Activated CD8-positive, alpha-beta T cell treated with anti-CD3 and anti-CD28 coated beads, Interleukin-2, amount 10 ng/mL, durations not matched to agents 7 days and 5 days (primary cell): ENCODE results near the gene SLC38A10. TPM values are rescaled to one million over a fixed set of nuclear protein-coding genes. Genes with fewer than 3 reads are reported as not detected.

Experiments used
- ATAC-seq: fragments of 150-1000 bp; cut with Tn5 transposase; one replicate; pipeline ENCODE4 v1.10.0; 2021; ENCODE audit warnings: moderate library complexity
- CTCF ChIA-PET: fragments of 350-600 bp; sonication (Branson Sonifier 250); formaldehyde crosslinking; loops from one replicate; lab custom pipeline; 2021; ENCODE audit warnings: antibody characterized with exemption; lab: Charles Lee
- POLR2A ChIA-PET: fragments of 350-600 bp; sonication (Branson Sonifier 250); formaldehyde crosslinking; loops from one replicate; lab custom pipeline; 2021; ENCODE audit warnings: antibody characterized with exemption; lab: Charles Lee
- DNase-seq: peaks from one replicate; pipeline ENCODE4 v3.0.0-alpha.2; 2020
- H3K27ac Mint-ChIP-seq: one replicate; pipeline ENCODE4 v1.8.0; 2021; ENCODE audit warnings: mild to moderate bottlenecking, mixed read lengths
- H3K27me3 Mint-ChIP-seq: one replicate; pipeline ENCODE4 v1.8.0; 2021; ENCODE audit warnings: low read depth, mixed read lengths
- H3K36me3 Mint-ChIP-seq: one replicate; pipeline ENCODE4 v1.8.0; 2021; ENCODE audit warnings: low read depth, mixed read lengths
- H3K4me1 Mint-ChIP-seq: one replicate; pipeline ENCODE4 v1.8.0; 2021; ENCODE audit warnings: low read depth, mixed read lengths
- H3K4me3 Mint-ChIP-seq: one replicate; pipeline ENCODE4 v1.8.0; 2021; ENCODE audit warnings: mild to moderate bottlenecking, mixed read lengths
- H3K9me3 Mint-ChIP-seq: one replicate; pipeline ENCODE4 v1.8.0; 2022; ENCODE audit warnings: mixed read lengths; ENCODE audit not compliant: insufficient read depth
- total RNA-seq, 2 experiments: library from RNA; stranded (reverse); gene quantifications; one replicate each; pipeline ENCODE4 v1.2.3, GENCODE V29; 2021

Gene SLC38A10
- total RNA-seq, 2 experiments from 2014 or later = 78.5 to 83.5 TPM

DNA sequence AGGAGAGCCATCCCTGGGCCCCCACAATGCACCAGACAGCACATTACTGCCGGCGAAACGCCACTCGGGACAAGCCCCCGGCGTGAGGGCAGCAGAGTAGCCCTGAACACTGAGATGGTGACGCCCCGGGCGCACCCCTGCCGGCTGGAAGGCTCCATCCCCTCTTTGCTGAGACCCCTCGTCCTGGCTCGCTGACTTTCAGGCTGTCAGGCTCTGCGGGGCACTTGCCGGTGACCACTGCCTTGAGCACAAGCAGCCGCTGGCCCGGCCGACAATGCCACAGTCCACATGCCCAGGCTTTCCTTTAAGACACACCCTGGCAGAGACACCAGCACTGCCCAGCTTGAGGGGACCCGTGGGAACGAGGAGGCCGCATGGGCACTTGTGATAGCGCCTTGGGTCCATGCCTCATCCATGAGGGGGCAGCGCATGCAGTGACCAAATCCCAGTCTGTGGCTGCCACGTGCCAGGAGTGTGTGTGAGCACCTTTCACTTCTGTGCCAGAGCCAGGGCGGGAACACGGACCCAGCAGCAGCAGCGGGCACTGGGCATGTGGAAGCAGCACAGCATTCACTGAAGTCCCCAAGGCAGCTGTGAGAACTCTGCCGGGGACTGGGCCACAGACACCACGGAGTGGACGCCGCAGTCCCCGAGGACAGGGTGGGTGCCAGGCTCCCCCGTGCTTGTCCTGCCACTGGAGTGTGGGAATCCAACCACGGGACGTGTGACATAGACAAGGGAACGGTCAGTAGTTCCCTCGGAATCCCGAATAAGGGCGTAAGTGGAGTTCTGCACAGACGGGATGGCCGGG is 31.5 kb downstream of the SLC38A10 start:
- H3K4me3 Mint-ChIP-seq = no peak overlapping the region
- H3K27ac Mint-ChIP-seq = no peak overlapping the region
- ChIA-PET POLR2A (no interaction called here), CTCF (no interaction called here)
- H3K4me1 Mint-ChIP-seq = no peaks in the 10 kb centered on the region
- DNase-seq = no peak
- H3K36me3 Mint-ChIP-seq = peaks cover 26% of the 10 kb centered on the region
- H3K9me3 Mint-ChIP-seq = no peaks in the 10 kb centered on the region
- ATAC-seq = no peak
- H3K27me3 Mint-ChIP-seq = no peaks in the 10 kb centered on the region

DNA sequence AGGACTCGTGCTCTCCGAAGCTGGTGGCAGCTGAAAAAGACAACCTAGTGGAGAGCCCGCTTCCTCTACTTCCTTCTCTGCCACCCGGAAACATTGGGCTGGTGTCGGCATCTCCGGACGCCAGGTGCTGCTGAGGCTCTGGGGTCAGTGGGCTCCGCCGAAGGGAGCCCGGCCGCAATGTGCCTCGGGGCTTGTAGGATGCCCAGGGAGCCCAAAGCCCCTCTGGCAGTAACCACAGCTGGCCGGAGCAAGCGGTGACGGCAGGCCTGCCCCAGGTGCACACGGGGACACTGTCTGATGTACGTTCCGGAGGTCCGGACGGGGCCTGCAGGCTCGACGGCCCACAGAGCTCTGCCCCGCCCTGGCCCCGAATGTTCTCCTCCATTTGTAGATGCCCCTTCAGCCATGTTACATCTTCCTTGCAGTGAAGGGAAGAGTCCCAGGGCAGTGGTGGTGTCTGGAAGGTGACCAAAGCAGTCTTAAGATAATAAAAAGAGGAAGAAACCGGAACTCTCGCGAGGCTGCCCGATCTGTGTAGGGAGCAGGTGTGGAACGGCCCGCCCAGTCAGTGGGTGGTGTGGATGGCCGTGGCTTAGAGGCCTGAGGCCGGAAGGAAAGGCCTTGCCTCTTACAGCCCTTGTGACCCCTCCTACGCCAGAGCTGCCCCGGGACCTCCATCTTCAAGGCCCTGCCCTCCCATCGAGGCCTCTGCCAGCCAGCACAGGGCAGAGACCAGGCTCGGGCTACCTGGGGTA is 33.3 kb downstream of the SLC38A10 start:
- Mint-ChIP-seq H3K27ac (no peak overlapping the region), H3K4me3 (no peak overlapping the region), H3K4me1 (no peaks in the 10 kb centered on the region), H3K9me3 (no peaks in the 10 kb centered on the region), H3K27me3 (no peaks in the 10 kb centered on the region), H3K36me3 (peaks cover 14% of the 10 kb centered on the region)
- CTCF ChIA-PET = interaction anchor here (0.9 kb wide), 1 partner anchor 322 kb away, joined by 3 read pairs; no protein-coding TSS in a partner anchor
- POLR2A ChIA-PET = no interaction called here
- no peak for DNase-seq
- no peak for ATAC-seq

DNA sequence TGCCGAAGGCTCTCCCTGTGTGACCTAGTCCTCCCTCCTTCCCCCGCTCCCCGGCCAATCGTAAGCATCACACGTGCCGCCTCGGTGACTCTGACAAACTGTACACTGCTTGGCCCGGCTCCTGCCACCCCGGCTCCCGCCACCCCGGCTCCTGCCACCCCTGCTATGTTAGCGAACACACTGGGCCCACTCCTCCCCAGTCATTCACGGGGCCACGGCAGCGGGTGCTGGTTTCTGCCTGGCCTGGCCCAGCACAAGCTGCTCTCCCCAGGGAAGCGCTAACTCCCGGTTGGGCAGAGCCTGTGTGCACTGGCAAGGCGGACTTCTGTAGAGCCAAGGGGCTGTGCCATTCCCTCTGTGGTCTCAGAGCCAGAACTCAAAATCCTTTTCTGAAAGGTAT is 34.0 kb downstream of the SLC38A10 start:
- no peaks in the 10 kb centered on the region for H3K9me3 Mint-ChIP-seq
- H3K4me1 Mint-ChIP-seq = no peaks in the 10 kb centered on the region
- POLR2A ChIA-PET = no interaction called here
- H3K27me3 Mint-ChIP-seq = no peaks in the 10 kb centered on the region
- ATAC-seq (no peak), DNase-seq (no peak)
- H3K36me3 Mint-ChIP-seq = peaks cover 13% of the 10 kb centered on the region
- H3K27ac Mint-ChIP-seq = no peak overlapping the region
- CTCF ChIA-PET = no interaction called here
- no peak overlapping the region for H3K4me3 Mint-ChIP-seq

DNA sequence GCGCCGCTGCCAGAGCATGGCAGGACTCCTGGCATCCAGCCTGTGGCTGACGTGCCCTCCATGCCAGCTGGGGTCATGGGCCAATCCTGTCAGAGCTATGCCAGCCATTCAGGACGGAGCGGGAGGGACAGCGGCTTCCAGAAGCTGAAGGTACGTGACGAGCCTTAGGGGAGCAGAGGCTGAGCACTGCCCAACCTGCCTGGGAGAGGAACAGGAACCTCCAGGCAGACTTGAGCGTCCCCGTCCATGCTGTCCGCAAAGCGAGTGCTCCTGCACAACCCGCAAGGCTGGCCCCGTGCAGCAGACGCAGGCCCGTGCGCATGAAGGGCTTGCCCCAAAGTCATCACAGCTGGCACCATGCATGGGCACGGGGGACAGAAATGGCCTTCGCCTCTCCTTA is 34.5 kb downstream of the SLC38A10 start:
- DNase-seq (no peak), ATAC-seq (no peak)
- POLR2A ChIA-PET = no interaction called here
- CTCF ChIA-PET = no interaction called here
- Mint-ChIP-seq H3K36me3 (peaks cover 9% of the 10 kb centered on the region), H3K4me3 (no peak overlapping the region), H3K27ac (no peak overlapping the region), H3K4me1 (no peaks in the 10 kb centered on the region), H3K9me3 (no peaks in the 10 kb centered on the region), H3K27me3 (no peaks in the 10 kb centered on the region)

DNA sequence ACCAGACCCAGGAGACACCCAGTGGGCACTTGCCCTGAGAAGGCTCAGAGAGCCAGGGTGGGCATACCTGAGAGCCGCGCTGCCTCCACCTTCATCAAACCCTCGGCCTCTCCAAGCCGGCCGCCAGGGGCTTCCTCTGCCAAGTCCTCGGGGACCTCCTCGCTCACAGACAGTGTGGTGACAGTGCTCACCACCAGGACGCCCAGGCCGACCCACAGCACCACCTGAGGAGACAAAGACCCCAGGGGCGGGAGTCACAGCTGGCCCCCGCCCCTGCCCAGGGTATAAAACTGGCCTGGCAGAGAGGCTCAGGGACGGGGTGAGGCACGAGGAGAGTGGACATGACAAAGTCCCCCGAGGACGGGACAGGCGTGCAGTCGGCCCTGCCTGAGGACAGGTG is 34.9 kb downstream of the SLC38A10 start:
- H3K4me1 Mint-ChIP-seq = no peaks in the 10 kb centered on the region
- peaks cover 6% of the 10 kb centered on the region for H3K36me3 Mint-ChIP-seq
- DNase-seq (no peak), ATAC-seq (no peak)
- ChIA-PET CTCF (no interaction called here), POLR2A (no interaction called here)
- no peaks in the 10 kb centered on the region for H3K27me3 Mint-ChIP-seq
- H3K4me3 Mint-ChIP-seq = no peak overlapping the region
- no peaks in the 10 kb centered on the region for H3K9me3 Mint-ChIP-seq
- H3K27ac Mint-ChIP-seq = no peak overlapping the region

DNA sequence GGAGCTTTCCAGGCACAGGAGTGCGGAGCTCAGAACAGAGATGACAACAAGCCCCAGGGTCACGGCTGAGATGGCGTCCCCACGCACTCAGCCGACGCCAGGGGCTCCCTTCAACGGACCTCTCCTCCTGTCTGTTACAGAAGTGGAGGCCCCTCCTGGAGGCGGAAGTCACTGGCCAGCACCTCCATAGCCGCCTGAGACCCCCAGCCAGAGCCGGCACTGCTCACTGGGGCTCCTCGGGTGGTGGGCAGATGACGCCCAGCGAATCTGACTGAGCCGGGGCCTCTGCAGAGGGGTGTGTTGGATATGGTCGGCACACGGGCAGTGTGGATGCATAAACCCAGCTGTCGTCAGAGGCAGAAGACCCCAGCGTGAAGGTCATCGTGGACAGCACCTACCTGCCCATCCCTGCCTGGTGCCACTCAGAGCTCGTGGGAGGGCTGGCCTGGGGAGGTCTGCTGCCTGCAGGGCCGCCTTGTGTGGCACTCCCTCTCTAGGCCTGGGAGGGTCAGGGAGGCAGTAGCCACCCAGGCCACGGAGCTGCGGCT is 36.0 kb downstream of the SLC38A10 start:
- H3K36me3 Mint-ChIP-seq = peaks cover 8% of the 10 kb centered on the region
- no peaks in the 10 kb centered on the region for H3K27me3 Mint-ChIP-seq
- H3K9me3 Mint-ChIP-seq = no peaks in the 10 kb centered on the region
- ChIA-PET CTCF (no interaction called here), POLR2A (no interaction called here)
- H3K4me3 Mint-ChIP-seq = no peak overlapping the region
- H3K27ac Mint-ChIP-seq = no peak overlapping the region
- H3K4me1 Mint-ChIP-seq = no peaks in the 10 kb centered on the region
- DNase-seq = no peak
- ATAC-seq = no peak

DNA sequence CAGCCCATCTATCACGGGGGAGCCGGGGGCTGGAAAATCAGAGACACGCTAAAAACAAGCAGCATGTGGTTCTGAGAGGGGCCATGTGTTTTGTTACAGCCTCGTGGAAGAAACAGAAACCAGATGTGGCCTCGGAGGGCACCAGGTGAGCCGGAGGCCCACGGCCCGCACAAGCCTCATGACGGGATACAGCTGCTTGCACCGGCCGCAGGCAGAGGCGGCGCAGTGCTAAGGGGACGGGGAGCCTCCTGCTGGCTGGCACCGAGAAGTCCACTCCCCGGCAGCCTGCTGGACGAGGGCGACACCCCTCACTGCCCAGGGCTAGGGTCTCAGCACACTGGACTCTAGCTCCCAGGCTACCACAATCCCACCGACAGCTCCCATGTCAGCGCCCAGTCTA is 36.8 kb downstream of the SLC38A10 start:
- Mint-ChIP-seq H3K4me3 (no peak overlapping the region), H3K9me3 (no peaks in the 10 kb centered on the region), H3K27me3 (no peaks in the 10 kb centered on the region), H3K36me3 (peaks cover 8% of the 10 kb centered on the region), H3K27ac (no peak overlapping the region), H3K4me1 (no peaks in the 10 kb centered on the region)
- CTCF ChIA-PET = no interaction called here
- POLR2A ChIA-PET = no interaction called here
- DNase-seq (no peak), ATAC-seq (no peak)

DNA sequence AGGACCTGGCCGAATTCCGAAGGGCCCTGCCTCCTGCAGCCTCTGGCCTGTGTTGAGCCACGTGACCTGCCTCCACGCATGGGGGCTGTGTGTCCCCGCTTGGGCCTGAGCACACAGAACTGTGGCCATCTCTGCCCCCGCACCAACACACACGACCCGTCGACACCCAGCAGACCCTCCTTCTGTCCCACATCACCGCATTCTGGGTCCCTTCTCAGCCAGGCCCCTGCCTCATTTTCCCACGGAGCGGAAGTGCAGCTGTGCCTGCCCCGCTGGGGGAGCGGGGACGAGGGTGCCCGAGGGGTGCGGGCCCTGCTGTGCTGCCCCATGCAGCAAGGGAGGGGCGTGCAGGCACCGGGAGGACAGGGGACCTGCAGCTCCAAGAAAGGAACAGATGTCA is 37.6 kb downstream of the SLC38A10 start:
- Mint-ChIP-seq H3K4me3 (no peak overlapping the region), H3K36me3 (peaks cover 12% of the 10 kb centered on the region), H3K27me3 (no peaks in the 10 kb centered on the region), H3K27ac (no peak overlapping the region), H3K9me3 (no peaks in the 10 kb centered on the region), H3K4me1 (peaks cover 3% of the 10 kb centered on the region)
- ChIA-PET CTCF (no interaction called here), POLR2A (no interaction called here)
- DNase-seq = no peak
- no peak for ATAC-seq

DNA sequence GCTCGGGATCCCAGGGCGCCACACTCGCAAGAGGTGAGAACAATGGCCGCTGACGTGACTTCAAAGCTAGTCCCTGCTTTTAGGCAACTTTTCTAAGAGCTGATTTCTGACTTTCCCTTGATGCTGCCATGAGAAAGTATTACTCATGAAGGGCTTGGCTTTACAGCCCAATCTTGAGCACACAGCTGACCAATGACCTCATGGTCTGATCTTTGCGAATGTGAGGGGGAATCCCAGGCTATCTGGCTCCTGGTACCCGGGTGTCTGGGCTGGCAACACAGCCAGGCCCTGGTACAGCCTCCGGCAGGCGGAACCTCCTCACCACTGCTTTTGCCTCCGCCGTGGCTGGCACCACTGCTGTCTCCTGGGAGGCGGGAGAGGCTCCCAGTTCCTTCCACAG is 38.5 kb downstream of the SLC38A10 start:
- POLR2A ChIA-PET = no interaction called here
- H3K27me3 Mint-ChIP-seq = no peaks in the 10 kb centered on the region

DNA sequence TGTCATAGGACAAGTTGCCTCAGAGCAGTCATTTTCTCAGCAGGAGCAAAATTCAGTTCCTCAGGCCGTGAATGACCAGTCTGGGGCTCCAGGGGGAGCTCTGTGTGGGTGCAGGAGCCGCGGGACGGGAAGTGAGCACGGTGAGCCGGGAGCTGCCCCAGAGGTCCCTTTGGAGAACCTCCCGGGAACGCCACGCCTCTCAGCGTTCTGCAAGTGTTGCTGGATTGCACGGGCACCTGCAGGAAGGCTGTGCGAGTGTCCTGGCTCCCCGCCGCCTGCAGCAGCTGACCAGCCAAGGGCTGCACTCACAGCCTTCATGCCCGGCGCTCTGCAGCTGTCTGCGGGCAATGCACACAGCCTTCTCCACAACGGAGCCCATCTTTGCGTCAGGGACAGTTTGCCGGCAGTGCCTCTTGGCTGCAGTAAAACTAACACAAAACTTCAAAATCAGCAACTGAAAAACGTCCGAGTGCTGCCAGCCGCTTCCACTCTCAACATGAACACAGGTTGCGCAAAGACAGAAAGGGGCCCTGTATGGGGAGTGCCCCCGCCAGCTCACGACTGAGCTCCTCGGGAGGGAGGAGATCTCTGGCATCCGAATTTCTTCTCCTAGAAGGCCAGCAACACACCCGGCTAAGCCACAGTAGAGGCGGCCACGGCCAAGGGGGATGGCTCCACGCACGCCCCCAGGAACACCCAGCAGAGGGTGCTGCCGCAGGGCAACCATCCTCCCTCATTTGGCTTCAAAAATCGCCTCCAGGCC is 40.0 kb downstream of the SLC38A10 start:
- no peak for DNase-seq
- Mint-ChIP-seq H3K36me3 (peaks cover 25% of the 10 kb centered on the region), H3K9me3 (no peaks in the 10 kb centered on the region), H3K27ac (no peak overlapping the region), H3K4me3 (no peak overlapping the region), H3K27me3 (no peaks in the 10 kb centered on the region), H3K4me1 (peaks cover 11% of the 10 kb centered on the region)
- ChIA-PET CTCF (interaction anchor here (1.9 to 3.8 kb wide), 2 partner anchors 41 to 230 kb away, joined by 10 to 16 read pairs; partner anchors contain the start of gene SLC38A10), POLR2A (no interaction called here)
- no peak for ATAC-seq

More for the DNA sequence above, 38.5 kb downstream of the SLC38A10 start:
- Mint-ChIP-seq H3K27ac (no peak overlapping the region), H3K4me3 (no peak overlapping the region), H3K9me3 (no peaks in the 10 kb centered on the region), H3K36me3 (peaks cover 15% of the 10 kb centered on the region), H3K4me1 (peaks cover 9% of the 10 kb centered on the region)
- CTCF ChIA-PET = no interaction called here
- DNase-seq = no peak
- ATAC-seq = no peak

DNA sequence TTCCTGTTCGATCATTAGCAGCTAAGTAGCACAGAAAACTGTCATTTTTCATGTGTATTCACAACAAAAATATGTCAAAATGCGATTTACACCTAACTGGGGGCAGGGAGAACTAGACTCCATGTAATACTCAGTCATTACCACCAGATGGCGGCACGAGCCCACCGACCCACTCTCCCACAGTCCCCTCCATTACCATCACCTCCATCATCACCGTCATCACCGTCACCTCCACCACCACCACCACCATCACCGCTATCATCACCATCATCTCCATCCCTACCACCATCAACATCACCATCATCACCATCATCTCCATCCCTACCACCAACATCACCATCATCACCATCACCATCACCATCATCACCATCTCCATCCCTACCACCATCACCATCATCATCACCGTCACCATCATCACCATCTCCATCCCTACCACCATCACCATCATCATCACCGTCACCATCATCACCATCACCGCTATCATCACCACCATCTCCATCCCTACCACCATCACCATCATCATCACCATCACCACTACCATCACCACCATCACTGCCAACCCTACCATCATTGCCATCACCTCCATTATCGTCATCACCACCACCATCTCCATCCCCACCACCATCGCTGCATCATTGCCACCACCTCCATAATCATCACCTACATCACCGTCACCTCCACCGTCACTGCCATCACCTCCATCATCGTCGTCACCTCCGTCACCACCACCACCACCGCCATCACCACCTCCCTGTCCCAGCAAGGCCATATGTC is 41.6 kb downstream of the SLC38A10 start:
- Mint-ChIP-seq H3K4me1 (peaks cover 11% of the 10 kb centered on the region), H3K9me3 (no peaks in the 10 kb centered on the region), H3K27ac (peak overlapping the region; percentile 3), H3K4me3 (no peak overlapping the region), H3K27me3 (no peaks in the 10 kb centered on the region), H3K36me3 (peaks cover 24% of the 10 kb centered on the region)
- ATAC-seq (peak; percentile 50), DNase-seq (peak; percentile 67)
- ChIA-PET CTCF (interaction anchor here (0.6 to 3.8 kb wide), 16 partner anchors 9 to 347 kb away, joined by 3 to 26 read pairs (median 4); partner anchors contain the start of genes BAHCC1, CEP131, FAAP100 and NDUFAF8), POLR2A (no interaction called here)
